Stimulated activated memory B cell treated with anti-CD40 and anti-IgM and Interleukin-4, amounts not matched to agents 10 μg/mL and 1 μg/mL and 100 μg/mL, for 72 hours (primary cell): ENCODE results near the gene RPL35A.
A peak's percentile ranks its signal among the peaks of the same experiment; 100 is the strongest.
"Not testable (repeated sequence)": the region's sequence is repeated elsewhere in the genome, so short reads cannot be mapped to it uniquely, and the experiment has no call there.

Experiments used
- ATAC-seq: fragments of 150-1000 bp; cut with Tn5 transposase; 2 replicates; pipeline ENCODE4 v1.10.0; 2021
- H3K27ac Mint-ChIP-seq: one replicate; pipeline ENCODE4 v1.8.0; 2022; ENCODE audit warnings: mild to moderate bottlenecking, mixed read lengths
- H3K27me3 Mint-ChIP-seq: one replicate; pipeline ENCODE4 v1.8.0; 2022; ENCODE audit warnings: mixed read lengths
- H3K36me3 Mint-ChIP-seq: one replicate; pipeline ENCODE4 v1.8.0; 2022; ENCODE audit warnings: mixed read lengths
- H3K4me1 Mint-ChIP-seq: one replicate; pipeline ENCODE4 v1.8.0; 2022; ENCODE audit warnings: mixed read lengths
- H3K4me3 Mint-ChIP-seq: one replicate; pipeline ENCODE4 v1.8.0; 2022; ENCODE audit warnings: mild to moderate bottlenecking, moderate library complexity, mixed read lengths
- H3K9me3 Mint-ChIP-seq: one replicate; pipeline ENCODE4 v1.8.0; 2022; ENCODE audit warnings: mixed read lengths

The RPL35A gene

DNA sequence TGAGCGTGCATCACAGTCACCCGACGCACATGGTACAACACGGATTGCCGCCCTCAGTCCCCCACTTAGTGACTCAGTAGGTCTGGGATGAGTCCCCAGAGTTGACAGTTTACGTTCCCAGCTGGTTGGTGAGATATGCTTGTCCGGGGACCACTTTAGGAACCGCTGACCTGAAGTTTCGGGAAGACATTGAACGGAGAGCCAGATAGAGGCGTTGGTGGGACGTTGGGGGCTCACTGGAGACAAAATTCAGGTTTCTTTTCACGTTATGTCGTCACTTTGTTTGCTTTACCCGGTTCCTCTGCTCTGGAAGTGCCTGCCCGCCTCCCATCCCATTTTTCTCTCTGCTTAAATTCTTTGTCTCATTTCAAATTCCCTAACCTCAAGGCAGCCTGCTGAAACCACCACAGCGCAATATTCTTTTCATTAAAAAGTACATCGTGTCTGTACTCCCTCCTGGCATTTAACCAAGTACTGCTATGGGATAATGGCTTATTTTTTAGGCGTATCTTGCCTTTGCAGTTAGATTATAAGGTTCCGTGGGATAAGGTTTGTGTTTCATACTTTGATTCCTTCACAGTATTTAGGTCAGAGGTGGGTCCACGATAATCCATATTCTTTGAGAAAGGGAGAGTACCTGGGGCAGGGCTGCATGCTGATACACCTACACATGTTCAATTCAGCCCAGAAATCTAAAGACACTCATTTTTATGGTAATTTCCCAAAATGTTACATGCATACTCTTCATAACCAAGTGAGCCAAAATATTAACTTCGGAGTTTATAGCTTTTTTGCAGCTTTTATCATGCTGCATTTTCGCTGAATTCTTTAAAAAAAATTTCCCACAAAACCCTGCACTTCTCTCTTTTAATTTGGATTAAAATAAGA, 10.9 kb downstream of the RPL35A start:
- no peaks in the 10 kb centered on the region for H3K9me3 Mint-ChIP-seq
- no peak for ATAC-seq
- H3K27ac Mint-ChIP-seq: peak overlapping the region; percentile 81
- H3K4me1 Mint-ChIP-seq: peaks cover 37% of the 10 kb centered on the region
- H3K4me3 Mint-ChIP-seq: peak overlapping the region; percentile 91
- H3K36me3 Mint-ChIP-seq: peaks cover 20% of the 10 kb centered on the region
- H3K27me3 Mint-ChIP-seq: no peaks in the 10 kb centered on the region

DNA sequence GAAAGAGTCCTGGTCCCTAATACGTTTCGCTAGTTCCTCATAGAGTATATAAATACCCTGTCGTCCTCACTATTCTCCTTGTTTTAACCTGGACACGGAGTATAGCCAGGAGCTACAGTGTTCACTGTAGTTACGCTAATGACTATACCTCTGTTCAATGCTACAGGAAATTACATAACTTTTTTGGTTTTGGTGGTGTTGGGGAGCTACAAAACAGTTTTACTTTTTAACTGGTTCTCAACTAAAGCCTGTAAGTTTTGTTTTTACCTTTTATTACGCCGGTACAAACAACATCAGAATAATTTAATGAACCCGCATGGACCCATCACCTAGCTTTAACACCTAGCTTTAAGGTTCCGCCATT, 11.6 kb downstream of the RPL35A start:
- peaks cover 37% of the 10 kb centered on the region for H3K4me1 Mint-ChIP-seq
- ATAC-seq: no peak
- no peaks in the 10 kb centered on the region for H3K9me3 Mint-ChIP-seq
- H3K36me3 Mint-ChIP-seq: peaks cover 18% of the 10 kb centered on the region
- H3K4me3 Mint-ChIP-seq: no peak overlapping the region
- H3K27ac Mint-ChIP-seq: no peak overlapping the region
- no peaks in the 10 kb centered on the region for H3K27me3 Mint-ChIP-seq

DNA sequence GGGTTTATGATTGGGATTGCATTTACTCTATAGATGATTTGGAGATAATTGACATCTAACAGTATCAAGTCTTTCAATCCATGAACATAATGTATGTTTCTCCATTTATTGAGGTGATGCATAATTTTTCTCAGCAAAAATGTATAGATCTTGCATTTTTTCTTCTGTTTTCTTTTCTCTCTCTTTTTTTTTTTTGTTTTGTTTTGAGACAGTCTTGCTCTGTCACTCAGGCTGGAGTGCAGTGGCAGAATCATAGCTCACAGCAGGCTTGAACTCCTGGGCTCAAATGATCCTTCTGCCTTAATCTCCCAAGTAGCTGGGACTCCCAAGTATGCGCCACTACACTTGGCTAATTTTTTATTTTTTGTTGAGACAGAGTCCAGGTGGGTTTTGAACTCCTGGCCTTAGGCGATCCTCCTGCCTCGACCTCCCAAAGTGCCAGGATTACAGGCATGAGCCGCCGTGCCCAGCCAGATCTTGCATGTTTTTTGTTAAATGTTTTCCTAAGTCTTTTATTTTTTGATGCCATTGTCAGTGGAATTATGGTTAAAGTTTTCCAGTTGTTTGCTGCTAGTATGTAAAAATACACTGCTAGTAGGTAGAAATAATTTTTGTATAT, 13.1 kb downstream of the RPL35A start:
- H3K9me3 Mint-ChIP-seq: peaks cover 3% of the 10 kb centered on the region
- H3K36me3 Mint-ChIP-seq: peaks cover 12% of the 10 kb centered on the region
- H3K27me3 Mint-ChIP-seq: no peaks in the 10 kb centered on the region
- peaks cover 24% of the 10 kb centered on the region for H3K4me1 Mint-ChIP-seq
- no peak overlapping the region for H3K27ac Mint-ChIP-seq
- ATAC-seq: no peak
- no peak overlapping the region for H3K4me3 Mint-ChIP-seq

DNA sequence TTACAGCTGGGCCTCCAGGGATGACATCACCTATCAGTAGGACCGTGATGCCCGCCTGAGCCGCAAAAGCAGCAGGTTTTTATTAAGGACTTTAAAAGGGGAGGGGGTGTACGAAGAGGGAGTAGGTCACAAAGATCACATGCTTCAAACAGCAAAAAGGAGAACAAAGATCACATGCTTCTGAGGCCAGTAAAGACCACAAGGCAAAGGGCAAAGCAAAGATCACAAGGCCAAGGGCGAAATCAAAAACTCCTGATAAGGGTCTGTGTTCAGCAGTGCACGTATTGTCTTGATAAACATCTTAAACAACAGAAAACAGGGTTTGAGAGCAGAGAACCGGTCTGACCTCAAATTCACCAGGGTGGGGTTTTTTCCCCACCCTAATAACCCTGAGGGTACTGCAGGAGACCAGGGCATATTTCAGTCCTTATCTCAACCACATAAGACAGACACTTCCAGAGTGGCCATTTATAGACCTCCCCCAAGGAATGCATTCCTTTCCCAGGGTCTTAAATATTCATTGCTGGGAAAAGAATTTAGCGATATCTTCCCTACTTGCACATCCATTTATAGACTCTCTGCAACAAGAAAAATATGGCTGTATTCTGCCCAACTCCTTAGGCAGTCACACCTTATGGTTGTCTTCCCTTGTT, 17.5 kb downstream of the RPL35A start:
- not testable (repeated sequence) for H3K36me3 Mint-ChIP-seq, H3K27me3 Mint-ChIP-seq, H3K4me3 Mint-ChIP-seq, ATAC-seq, H3K9me3 Mint-ChIP-seq, H3K27ac Mint-ChIP-seq, H3K4me1 Mint-ChIP-seq

DNA sequence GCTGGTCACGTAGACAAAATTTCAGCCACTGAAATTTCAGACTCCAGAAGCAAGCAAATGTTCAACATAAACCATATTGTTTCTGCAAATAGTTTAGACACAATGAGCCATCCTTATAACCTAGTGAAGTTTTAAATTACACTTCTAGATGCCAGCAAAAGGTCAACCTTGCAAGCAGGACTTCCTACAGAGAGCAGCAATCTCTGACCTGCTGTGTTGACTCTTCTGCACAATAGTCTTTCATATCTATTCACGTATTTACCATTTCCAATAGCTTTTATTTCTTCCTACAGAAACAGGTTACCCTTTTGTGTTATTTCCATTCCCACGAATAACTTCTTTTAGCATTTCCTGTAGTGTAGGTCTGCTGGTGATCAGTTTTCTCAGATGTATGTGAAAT, 20.6 kb downstream of the RPL35A start:
- ATAC-seq: no peak
- Mint-ChIP-seq H3K36me3 (peaks cover 6% of the 10 kb centered on the region), H3K9me3 (peaks cover 6% of the 10 kb centered on the region), H3K4me3 (no peak overlapping the region), H3K27ac (no peak overlapping the region), H3K4me1 (no peaks in the 10 kb centered on the region), H3K27me3 (no peaks in the 10 kb centered on the region)

DNA sequence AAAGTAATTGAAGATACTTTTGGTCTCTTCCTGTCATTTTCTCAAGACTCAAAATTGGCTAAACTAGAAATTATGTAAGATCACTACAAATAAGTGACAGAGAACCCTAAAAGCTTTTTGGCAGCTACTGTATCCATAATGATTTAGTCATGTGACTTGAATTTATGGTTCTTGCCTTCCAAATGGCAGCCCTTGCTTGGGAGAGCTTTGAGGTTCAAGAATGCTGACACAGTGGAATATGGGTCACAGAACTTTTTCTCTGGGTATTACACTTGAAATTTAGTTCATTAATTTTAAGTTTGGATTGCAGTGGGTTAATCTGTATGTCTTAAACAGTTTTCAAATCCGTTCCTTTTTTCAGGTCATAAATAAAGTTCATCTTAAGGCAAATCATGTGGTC, 24.0 kb downstream of the RPL35A start:
- Mint-ChIP-seq H3K27me3 (no peaks in the 10 kb centered on the region), H3K36me3 (peaks cover 16% of the 10 kb centered on the region), H3K27ac (no peak overlapping the region), H3K4me3 (no peak overlapping the region), H3K4me1 (no peaks in the 10 kb centered on the region), H3K9me3 (peaks cover 3% of the 10 kb centered on the region)
- no peak for ATAC-seq

DNA sequence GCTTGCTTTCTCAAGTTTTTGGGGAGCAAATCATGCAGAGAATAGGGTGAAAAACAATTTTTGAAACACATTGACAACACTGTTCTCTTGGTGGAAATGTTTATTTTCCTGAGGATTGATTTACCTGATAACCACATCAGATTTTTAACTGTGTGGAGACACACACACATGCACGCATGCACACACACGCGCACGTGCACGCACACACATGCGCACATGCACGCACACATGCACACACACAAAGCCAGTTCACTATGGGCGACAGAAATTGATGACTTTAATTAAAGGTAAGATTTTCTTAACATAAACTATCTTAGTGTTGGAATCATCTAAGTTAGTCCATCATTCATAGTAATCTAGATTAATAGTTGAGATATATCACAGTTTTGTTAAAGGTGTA, 25.3 kb downstream of the RPL35A start:
- Mint-ChIP-seq H3K4me1 (no peaks in the 10 kb centered on the region), H3K27me3 (no peaks in the 10 kb centered on the region), H3K9me3 (peaks cover 3% of the 10 kb centered on the region)

DNA sequence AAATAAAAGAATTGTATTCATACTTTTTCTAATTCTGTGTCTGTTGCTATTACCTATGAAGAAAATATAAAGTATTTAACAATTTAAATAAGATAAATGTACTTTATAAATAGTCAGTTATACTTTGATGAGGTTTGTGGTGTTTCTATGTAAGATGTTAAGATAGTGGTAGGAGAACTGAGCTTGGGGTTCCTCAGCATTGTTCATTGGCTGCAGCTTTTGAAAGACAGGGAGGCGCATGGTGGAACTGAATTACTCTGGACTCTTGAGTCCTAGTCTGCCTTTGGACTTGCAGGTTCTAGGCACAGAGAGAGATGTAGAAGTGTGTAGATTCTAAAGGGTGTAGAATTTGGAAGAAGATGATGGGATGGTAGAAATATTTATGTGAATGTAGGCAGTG, 33.1 kb downstream of the RPL35A start:
- Mint-ChIP-seq H3K4me3 (no peak overlapping the region), H3K4me1 (peaks cover 13% of the 10 kb centered on the region), H3K27ac (no peak overlapping the region), H3K36me3 (peaks cover 11% of the 10 kb centered on the region), H3K27me3 (no peaks in the 10 kb centered on the region), H3K9me3 (no peaks in the 10 kb centered on the region)
- ATAC-seq: no peak

More for the DNA sequence above, 25.3 kb downstream of the RPL35A start:
- Mint-ChIP-seq H3K36me3 (peaks cover 17% of the 10 kb centered on the region), H3K27ac (no peak overlapping the region), H3K4me3 (no peak overlapping the region)
- ATAC-seq: no peak

DNA sequence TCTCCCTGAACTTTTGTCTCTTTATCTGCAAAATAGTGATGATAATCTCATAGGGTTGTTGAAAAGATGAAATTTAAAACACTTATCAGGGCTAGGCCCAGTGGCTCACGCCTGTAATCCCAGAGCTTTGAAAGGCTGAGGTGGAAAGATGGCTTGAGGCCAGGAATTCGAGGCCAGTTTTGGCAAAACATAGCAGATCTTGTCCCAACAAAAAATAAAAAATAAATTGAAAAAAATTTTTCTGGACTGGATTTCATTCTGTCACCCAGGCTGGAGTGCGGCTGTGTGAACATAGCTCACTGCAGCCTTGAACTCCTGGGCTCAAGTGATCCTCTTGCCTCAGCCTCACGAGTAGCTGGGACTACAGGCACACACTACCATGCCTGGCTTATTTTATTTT, 39.7 kb downstream of the RPL35A start:
- H3K9me3 Mint-ChIP-seq: no peaks in the 10 kb centered on the region
- no peak overlapping the region for H3K27ac Mint-ChIP-seq
- peaks cover 35% of the 10 kb centered on the region for H3K36me3 Mint-ChIP-seq
- no peak overlapping the region for H3K4me3 Mint-ChIP-seq
- no peaks in the 10 kb centered on the region for H3K4me1 Mint-ChIP-seq
- ATAC-seq: no peak
- no peaks in the 10 kb centered on the region for H3K27me3 Mint-ChIP-seq

DNA sequence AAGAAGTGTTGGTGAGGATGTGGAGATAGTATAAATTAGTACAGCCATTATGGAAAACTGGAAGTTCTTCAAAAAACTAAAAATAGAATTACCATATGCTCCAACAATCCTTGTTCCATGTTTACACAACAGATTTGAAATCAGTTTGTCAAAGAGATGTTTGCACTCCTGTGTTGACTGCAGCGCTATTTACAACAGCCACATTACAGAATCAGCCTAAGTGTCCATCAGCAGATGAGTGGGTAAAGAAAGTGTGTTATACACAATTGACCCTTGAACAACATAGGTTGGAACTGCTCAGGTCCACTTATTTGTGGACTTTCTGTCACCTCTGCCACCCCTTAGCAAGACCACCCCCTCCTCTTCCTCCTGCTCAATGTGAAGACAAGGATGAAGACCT, 44.7 kb downstream of the RPL35A start:
- Mint-ChIP-seq H3K4me1 (no peaks in the 10 kb centered on the region), H3K4me3 (no peak overlapping the region), H3K27me3 (no peaks in the 10 kb centered on the region), H3K27ac (no peak overlapping the region), H3K36me3 (peaks cover 43% of the 10 kb centered on the region), H3K9me3 (no peaks in the 10 kb centered on the region)
- no peak for ATAC-seq

DNA sequence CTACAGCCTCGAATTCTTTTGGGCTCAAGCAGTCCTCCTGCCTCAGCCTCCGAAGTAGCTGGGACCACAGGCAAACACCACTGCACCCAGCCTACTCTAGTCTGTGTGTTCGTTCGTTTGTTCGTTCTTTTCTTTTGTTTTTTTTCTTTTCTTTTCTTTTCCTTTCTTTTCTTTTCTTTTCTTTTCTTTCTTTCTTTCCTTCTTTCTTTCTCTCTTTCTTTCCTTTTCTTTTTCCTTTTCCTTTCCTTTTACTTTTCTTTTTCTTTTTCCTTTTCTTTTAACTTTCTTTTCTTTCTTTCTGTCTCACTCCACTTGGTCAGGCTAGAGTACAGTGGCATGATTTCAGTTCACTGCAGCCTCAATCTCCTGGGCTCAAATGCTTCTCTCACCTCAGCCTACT, 46.9 kb downstream of the RPL35A start:
- H3K4me1 Mint-ChIP-seq: no peaks in the 10 kb centered on the region
- H3K27ac Mint-ChIP-seq: peak overlapping the region; percentile 11
- H3K4me3 Mint-ChIP-seq: no peak overlapping the region
- peaks cover 36% of the 10 kb centered on the region for H3K36me3 Mint-ChIP-seq
- no peaks in the 10 kb centered on the region for H3K9me3 Mint-ChIP-seq
- ATAC-seq: no peak
- H3K27me3 Mint-ChIP-seq: no peaks in the 10 kb centered on the region

DNA sequence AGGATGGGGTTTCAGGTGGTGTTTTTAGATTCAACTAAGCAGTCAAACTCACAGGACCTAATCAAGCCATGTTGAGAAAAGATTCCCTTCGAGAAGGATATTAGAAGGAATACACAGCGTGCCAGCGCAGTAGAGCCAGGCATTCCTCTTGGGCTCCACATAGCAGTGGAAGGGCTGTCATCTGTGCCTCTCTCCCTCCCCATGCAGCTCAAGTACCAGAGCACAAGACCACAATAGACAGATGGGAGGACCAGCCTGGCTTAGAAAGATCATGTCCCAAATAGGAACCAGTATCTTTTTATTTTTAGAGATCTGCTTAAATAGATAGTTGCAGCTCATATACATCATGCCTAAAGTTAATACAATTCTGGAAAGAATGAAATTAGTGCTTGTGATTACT, 47.9 kb downstream of the RPL35A start:
- peaks cover 25% of the 10 kb centered on the region for H3K36me3 Mint-ChIP-seq
- no peak overlapping the region for H3K4me3 Mint-ChIP-seq
- no peak overlapping the region for H3K27ac Mint-ChIP-seq
- ATAC-seq: no peak
- no peaks in the 10 kb centered on the region for H3K4me1 Mint-ChIP-seq
- H3K27me3 Mint-ChIP-seq: no peaks in the 10 kb centered on the region
- no peaks in the 10 kb centered on the region for H3K9me3 Mint-ChIP-seq
